Activated CD8-positive, alpha-beta T cell treated with anti-CD3 and anti-CD28 coated beads for 36 hours (primary cell): ENCODE measurements around the gene OVCH1. TPM values are rescaled to one million over a fixed set of nuclear protein-coding genes. Genes with fewer than 3 reads are reported as not detected.

Source experiments
- ATAC-seq: fragments of 200-7000 bp; cut with Tn5 transposase; one replicate; pipeline ENCODE4 v1.10.0; 2021; ENCODE audit warnings: mild to moderate bottlenecking, moderate library complexity
- CTCF ChIA-PET: fragments of 350-600 bp; sonication (Branson Sonifier 250); formaldehyde crosslinking; loops from one replicate; lab custom pipeline; 2021; ENCODE audit warnings: antibody characterized with exemption; lab: Charles Lee
- POLR2A ChIA-PET: fragments of 350-600 bp; sonication (Branson Sonifier 250); formaldehyde crosslinking; loops from one replicate; lab custom pipeline; 2021; ENCODE audit warnings: antibody characterized with exemption; lab: Charles Lee
- DNase-seq: peaks from one replicate; pipeline ENCODE4 v3.0.0-alpha.2; 2020
- H3K27ac Mint-ChIP-seq: one replicate; pipeline ENCODE4 v1.8.0; 2021; ENCODE audit warnings: mild to moderate bottlenecking, mixed read lengths
- H3K27me3 Mint-ChIP-seq: one replicate; pipeline ENCODE4 v1.8.0; 2021; ENCODE audit warnings: mixed read lengths
- H3K36me3 Mint-ChIP-seq: one replicate; pipeline ENCODE4 v1.8.0; 2021; ENCODE audit warnings: low read depth, mixed read lengths
- H3K4me1 Mint-ChIP-seq: one replicate; pipeline ENCODE4 v1.8.0; 2021; ENCODE audit warnings: low read depth, mixed read lengths
- H3K4me3 Mint-ChIP-seq: one replicate; pipeline ENCODE4 v1.8.0; 2021; ENCODE audit warnings: mild to moderate bottlenecking, moderate library complexity, mixed read lengths
- H3K9me3 Mint-ChIP-seq: one replicate; pipeline ENCODE4 v1.8.0; 2021; ENCODE audit warnings: mixed read lengths
- intact Hi-C: fragments of 100-400 bp; cut with micrococcal nuclease; formaldehyde crosslinking; loops from one replicate; pipeline ENCODE4 v1.10.0; 2022
- total RNA-seq, 2 experiments: library from RNA; stranded (reverse); gene quantifications; one replicate each; pipeline ENCODE4 v1.2.3, GENCODE V29; 2021
- TF ChIP-seq, protein P1 (sequence below): fragments of 200-600 bp; IDR thresholded peaks from one replicate; pipeline ENCODE4 v1.8.0; 2022; ENCODE audit warnings: antibody characterized with exemption, mild to moderate bottlenecking

The OVCH1 gene
- total RNA-seq, 2 experiments from 2014 or later = not detected

DNA sequence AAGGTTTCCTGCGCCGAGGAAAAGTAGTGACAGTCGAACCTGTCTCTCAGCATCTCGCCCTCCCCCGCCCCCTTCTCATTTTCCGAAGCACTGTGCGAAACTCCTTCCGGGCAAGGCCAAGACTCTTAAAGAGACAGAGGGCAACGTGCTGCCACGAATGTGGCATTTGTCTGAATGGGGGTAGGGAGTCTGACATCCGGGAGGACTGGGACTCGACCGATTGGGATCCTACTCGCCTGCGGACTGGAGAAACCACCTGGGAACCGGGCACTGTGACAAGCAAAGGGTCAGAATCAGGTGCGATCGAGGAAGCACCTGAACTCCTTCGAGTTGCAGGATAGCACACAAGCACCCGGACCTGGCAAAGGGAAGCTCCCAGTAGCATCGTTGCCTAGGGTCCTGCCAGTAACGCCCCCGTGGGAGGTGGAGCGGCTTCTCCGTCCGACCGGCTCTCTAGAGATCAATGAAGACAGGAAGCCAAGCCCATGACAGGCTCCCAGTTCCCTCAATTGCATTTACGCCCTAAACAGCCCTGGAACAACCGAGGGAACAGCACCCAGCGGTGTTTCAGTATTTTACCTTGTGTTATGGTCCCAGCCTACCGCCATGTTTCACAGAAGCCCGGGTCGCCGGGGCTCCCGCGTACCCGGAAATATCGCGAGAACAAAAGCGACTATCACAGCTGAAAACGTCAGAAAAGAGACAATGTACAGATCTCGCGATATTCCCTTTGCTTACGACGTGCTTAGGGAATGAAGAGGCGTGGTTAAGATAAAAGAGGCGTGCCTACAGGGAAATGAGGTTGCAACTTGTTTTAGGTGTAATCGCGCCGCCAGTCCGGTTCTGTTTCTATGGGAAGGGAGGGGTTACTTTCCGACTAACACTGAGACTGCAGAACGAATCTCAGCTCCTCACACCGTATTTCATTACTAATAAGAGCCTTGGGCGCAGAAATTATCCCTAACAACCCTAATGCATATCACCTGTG is 116.7 kb downstream of the OVCH1 start, which contains the start of gene ERGIC2:
TSS of gene ERGIC2 (minus strand) at position 637 of the 988 bp plus-strand sequence. CDS start 9,539 bp downstream, outside the sequence.
- Mint-ChIP-seq H3K4me3 (peak within 1 kb of the TSS; percentile 90), H3K9me3 (no peaks in the 10 kb centered on the region), H3K27me3 (no peaks in the 10 kb centered on the region), H3K27ac (peak within 1 kb of the TSS; percentile 95), H3K36me3 (peaks cover 23% of the 10 kb centered on the region), H3K4me1 (peaks cover 39% of the 10 kb centered on the region)
- ATAC-seq (peak; percentile 95), DNase-seq (peak; percentile 95)
- intact Hi-C loops = no loop called here
- CTCF ChIA-PET = interaction anchor here (1.5 kb wide), 1 partner anchor 1426 kb away, joined by 3 read pairs; no protein-coding TSS in a partner anchor
- TF ChIP-seq, protein P1, sequence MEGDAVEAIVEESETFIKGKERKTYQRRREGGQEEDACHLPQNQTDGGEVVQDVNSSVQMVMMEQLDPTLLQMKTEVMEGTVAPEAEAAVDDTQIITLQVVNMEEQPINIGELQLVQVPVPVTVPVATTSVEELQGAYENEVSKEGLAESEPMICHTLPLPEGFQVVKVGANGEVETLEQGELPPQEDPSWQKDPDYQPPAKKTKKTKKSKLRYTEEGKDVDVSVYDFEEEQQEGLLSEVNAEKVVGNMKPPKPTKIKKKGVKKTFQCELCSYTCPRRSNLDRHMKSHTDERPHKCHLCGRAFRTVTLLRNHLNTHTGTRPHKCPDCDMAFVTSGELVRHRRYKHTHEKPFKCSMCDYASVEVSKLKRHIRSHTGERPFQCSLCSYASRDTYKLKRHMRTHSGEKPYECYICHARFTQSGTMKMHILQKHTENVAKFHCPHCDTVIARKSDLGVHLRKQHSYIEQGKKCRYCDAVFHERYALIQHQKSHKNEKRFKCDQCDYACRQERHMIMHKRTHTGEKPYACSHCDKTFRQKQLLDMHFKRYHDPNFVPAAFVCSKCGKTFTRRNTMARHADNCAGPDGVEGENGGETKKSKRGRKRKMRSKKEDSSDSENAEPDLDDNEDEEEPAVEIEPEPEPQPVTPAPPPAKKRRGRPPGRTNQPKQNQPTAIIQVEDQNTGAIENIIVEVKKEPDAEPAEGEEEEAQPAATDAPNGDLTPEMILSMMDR = no peak
- POLR2A ChIA-PET = interaction anchor here (0.6 to 1.4 kb wide), 5 partner anchors 14 to 1944 kb away, joined by 3 to 6 read pairs (median 4); partner anchors contain the start of gene IPO8

Other genes starting within 250 kb of the OVCH1 start
- gene ERGIC2, start 116.5 kb downstream of the OVCH1 start, total RNA-seq = 100 to 1,000 TPM in 1 of 2 experiments, 10 to 100 TPM in 1; 91.8 to 101 TPM